A549 (cell line): ENCODE results near the gene UBN2.

Experiments
- CBX8 ChIP-seq: fragments of 200-600 bp; sonication (generic); IDR thresholded peaks from 2 replicates; pipeline ENCODE4 v1.6.1; 2016
- CHD2 ChIP-seq: fragments of 150-350 bp; IDR thresholded peaks from 2 replicates; pipeline ENCODE4 v1.6.1; 2014; ENCODE audit warnings: low read length; ENCODE audit not compliant: partially characterized antibody
- E2F6 ChIP-seq: IDR thresholded peaks from 2 replicates; pipeline ENCODE4 v1.6.1; 2012; ENCODE audit warnings: low read depth, borderline replicate concordance
- EP300 ChIP-seq, 2 experiments: fragments of >200 bp; sonication (Bioruptor Twin); formaldehyde crosslinking; IDR thresholded peaks; 2 replicates in 1 of 2; 3 replicates in 1 of 2; pipeline ENCODE4 v1.6.1; 2016 to 2017
- KDM1A ChIP-seq: fragments of 200-600 bp; sonication (generic); IDR thresholded peaks from 2 replicates; pipeline ENCODE4 v1.6.1; 2016; ENCODE audit warnings: low read depth, mild to moderate bottlenecking
- MYC ChIP-seq: IDR thresholded peaks from 2 replicates; pipeline ENCODE4 v1.6.1; 2012; ENCODE audit warnings: mild to moderate bottlenecking, inconsistent platforms, low read length, improper control_type of control experiment, borderline replicate concordance
- NPAS2 ChIP-seq: fragments of 250-450 bp; sonication (Bioruptor Pico); IDR thresholded peaks from 2 replicates; pipeline ENCODE4 v1.8.0; 2022; ENCODE audit warnings: mild to moderate bottlenecking, moderate library complexity, borderline replicate concordance
- PHF8 ChIP-seq: fragments of 200-600 bp; sonication (generic); IDR thresholded peaks from 2 replicates; pipeline ENCODE4 v1.6.1; 2016; ENCODE audit warnings: low read depth, mild to moderate bottlenecking, antibody characterized with exemption, moderate library complexity, borderline replicate concordance
- POLR2A ChIP-seq: IDR thresholded peaks from 2 replicates; pipeline ENCODE4 v1.6.1; 2012; ENCODE audit warnings: mild to moderate bottlenecking, low read length
- RCOR1 ChIP-seq: fragments of 150-350 bp; IDR thresholded peaks from 2 replicates; pipeline ENCODE4 v1.6.1; 2014; ENCODE audit warnings: antibody characterized with exemption, low read length, low read depth
- RFX5 ChIP-seq: fragments of 450-650 bp; IDR thresholded peaks from 2 replicates; pipeline ENCODE4 v1.7.1; 2014; ENCODE audit warnings: antibody characterized with exemption, mild to moderate bottlenecking, moderate library complexity
- SMC3 ChIP-seq: fragments of >200 bp; sonication (Bioruptor Twin); formaldehyde crosslinking; IDR thresholded peaks from 3 replicates; pipeline ENCODE4 v1.6.1; 2018; ENCODE audit warnings: inconsistent platforms
- TF ChIP-seq, protein P1 (sequence below): fragments of >200 bp; sonication (Bioruptor Twin); formaldehyde crosslinking; IDR thresholded peaks from 3 replicates; pipeline ENCODE4 v1.5.1; 2016

DNA sequence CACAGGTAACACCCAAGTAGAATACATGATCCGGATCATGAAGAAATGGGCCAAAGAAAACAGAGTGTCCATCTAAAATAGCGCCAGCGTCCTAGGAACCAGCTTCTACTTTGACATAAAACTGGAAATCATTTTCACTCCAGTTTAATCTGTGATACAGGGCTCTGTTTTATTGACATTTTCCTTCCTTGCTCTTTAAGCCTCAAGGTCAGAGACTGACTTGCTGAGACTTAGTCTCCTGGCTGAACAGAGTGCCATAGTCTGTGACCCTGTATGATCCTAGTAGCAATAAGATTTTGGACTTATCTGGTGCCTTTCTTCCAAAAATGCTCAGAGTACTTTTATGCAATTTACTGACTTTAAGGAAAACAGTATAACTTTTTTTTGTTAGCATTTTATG is 41.7 kb upstream of the UBN2 start:
- TF ChIP-seq RFX5 (no peak), CBX8 (no peak), SMC3 (no peak), MYC (no peak), PHF8 (no peak), POLR2A (no peak), EP300 (IDR thresholded peaks at IDR 0.05) (no peak), RCOR1 (no peak), NPAS2 (no peak), CHD2 (no peak), KDM1A (no peak), E2F6 (no peak)
- TF ChIP-seq, protein P1, sequence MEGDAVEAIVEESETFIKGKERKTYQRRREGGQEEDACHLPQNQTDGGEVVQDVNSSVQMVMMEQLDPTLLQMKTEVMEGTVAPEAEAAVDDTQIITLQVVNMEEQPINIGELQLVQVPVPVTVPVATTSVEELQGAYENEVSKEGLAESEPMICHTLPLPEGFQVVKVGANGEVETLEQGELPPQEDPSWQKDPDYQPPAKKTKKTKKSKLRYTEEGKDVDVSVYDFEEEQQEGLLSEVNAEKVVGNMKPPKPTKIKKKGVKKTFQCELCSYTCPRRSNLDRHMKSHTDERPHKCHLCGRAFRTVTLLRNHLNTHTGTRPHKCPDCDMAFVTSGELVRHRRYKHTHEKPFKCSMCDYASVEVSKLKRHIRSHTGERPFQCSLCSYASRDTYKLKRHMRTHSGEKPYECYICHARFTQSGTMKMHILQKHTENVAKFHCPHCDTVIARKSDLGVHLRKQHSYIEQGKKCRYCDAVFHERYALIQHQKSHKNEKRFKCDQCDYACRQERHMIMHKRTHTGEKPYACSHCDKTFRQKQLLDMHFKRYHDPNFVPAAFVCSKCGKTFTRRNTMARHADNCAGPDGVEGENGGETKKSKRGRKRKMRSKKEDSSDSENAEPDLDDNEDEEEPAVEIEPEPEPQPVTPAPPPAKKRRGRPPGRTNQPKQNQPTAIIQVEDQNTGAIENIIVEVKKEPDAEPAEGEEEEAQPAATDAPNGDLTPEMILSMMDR: no peak
